H7 (cell line): ENCODE measurements around the gene CYP1B1. TPM values are rescaled to one million over a fixed set of nuclear protein-coding genes. Genes with fewer than 3 reads are reported as not detected.

Experiments used
- DNase-seq: peaks from one replicate; pipeline ENCODE4 v3.0.0; 2012
- H3K27me3 ChIP-seq: 2 replicates; pipeline ENCODE4 v1.6.0; 2011; ENCODE audit warnings: mild to moderate bottlenecking, low read length; ENCODE audit not compliant: control insufficient read depth, insufficient read depth
- H3K36me3 ChIP-seq: replicated peaks from 2 replicates; pipeline ENCODE4 v1.5.1; 2011; ENCODE audit warnings: low read length; ENCODE audit not compliant: control insufficient read depth, insufficient read depth
- H3K4me3 ChIP-seq: 2 replicates; pipeline ENCODE4 v1.5.1; 2011; ENCODE audit warnings: low read depth, mild to moderate bottlenecking, control low read depth, low read length, moderate library complexity; ENCODE audit not compliant: insufficient read depth
- total RNA-seq: library from RNA; depleted of rRNA; stranded (reverse); fragments of >200 nt; shearing (Covaris generic); gene quantifications from 2 replicates; pipeline ENCODE4 v1.2.3, GENCODE V29; 2014

The CYP1B1 gene
- total RNA-seq, 1 experiment from 2014 or later = 7.3 TPM

- Histone ChIP-seq H3K36me3 (no peaks in the 10 kb centered on the region), H3K27me3 (peaks cover 44% of the 10 kb centered on the region), H3K4me3 (peak overlapping the region; percentile 57)
- DNase-seq = peak; percentile 64
These were observed 1.7 kb downstream of the CYP1B1 start for GRCh38 chr2:38074058-38074763.

DNA sequence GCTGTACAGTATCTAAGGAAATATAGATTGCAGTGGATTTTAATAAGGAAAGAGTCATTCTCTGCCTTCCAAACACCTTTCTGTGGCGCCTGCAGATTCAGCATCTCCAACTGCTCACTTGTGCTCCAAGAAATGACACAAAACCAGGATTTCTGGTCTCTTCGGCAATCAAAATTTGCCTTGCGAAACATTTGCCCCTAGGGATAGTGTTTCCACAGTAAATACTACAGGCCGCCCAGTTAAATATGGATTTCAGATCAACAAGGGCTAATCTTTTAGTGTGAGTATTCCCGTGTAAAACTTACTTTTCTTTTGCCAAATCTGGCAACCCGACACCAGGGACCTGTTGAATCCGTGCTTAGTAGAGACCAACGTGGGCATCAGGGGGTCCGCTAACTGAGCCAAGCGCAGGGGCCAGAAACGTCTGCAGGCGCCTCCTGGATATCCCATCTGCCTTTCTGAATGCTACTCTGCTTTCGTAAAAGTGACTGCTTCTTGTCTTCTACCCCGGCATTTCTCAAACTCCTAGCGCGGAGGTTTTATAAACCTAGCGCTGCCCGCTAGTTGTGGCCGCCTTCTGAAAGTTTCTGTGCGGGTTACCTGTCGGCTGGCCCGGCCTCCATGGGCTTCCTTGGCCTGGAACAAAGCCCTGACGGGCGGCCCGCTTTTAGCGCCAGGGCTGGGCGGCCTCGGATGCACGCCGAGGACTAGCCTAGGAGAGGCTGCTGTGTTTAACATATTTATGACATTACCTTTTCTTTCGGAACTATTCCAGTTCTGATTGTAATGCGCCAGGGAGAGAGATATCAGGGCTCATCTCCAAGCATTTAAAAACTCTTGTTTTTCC lies 2.5 kb downstream of the CYP1B1 start:
- Histone ChIP-seq H3K36me3 (no peaks in the 10 kb centered on the region), H3K27me3 (peaks cover 44% of the 10 kb centered on the region), H3K4me3 (peak overlapping the region; percentile 57)
- peak; percentile 68 for DNase-seq

DNA sequence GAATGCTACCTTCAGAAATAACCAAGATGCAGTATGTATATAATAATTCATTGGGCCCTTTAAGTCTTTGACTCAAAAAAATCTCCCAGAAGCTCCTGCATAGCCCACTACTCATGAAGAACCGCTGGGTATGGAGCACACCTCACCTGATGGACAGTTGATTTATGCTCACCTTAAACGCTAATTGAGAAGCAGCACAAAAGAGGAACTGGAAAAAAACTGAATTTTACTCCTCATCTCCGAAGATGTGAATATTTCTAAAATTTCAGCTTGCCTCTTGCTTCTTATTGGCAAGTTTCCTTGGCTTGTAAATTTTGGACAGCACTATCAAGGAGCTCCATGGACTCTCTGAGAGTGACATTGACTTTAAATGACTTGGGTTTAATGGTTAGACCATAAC lies 5.5 kb downstream of the CYP1B1 start:
- H3K27me3 ChIP-seq = peaks cover 36% of the 10 kb centered on the region
- no peaks in the 10 kb centered on the region for H3K36me3 ChIP-seq
- H3K4me3 ChIP-seq = no peak overlapping the region
- DNase-seq = no peak

DNA sequence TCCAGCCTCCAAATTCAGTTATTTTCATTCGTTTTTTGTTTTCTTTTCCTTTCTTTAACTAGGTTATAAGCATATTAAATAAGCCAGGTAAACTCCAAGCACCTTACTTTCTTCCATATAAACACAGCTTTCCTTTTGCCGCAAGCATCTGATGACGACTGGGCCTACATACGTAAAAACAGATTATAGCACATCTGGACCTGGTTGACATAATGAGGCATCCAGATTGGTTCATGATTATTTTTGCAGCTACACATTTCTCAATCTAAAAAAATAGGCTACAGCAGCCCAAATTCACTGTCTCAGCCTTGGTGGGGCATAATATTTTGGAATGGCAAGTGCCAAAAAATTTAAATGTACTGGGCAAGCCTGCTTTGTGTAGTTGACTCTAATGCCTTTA lies 7.7 kb downstream of the CYP1B1 start:
- no peak for DNase-seq
- peaks cover 14% of the 10 kb centered on the region for H3K27me3 ChIP-seq
- no peaks in the 10 kb centered on the region for H3K36me3 ChIP-seq
- H3K4me3 ChIP-seq = no peak overlapping the region

GRCh38 chr2:38066421-38067115 lies 9.4 kb downstream of the CYP1B1 start:
- Histone ChIP-seq H3K27me3 (0 out of 2 replicates have a peak, but pooled peaks cover 3% of the 10 kb centered on the region), H3K36me3 (no peaks in the 10 kb centered on the region), H3K4me3 (no peak overlapping the region)
- no peak for DNase-seq

DNA sequence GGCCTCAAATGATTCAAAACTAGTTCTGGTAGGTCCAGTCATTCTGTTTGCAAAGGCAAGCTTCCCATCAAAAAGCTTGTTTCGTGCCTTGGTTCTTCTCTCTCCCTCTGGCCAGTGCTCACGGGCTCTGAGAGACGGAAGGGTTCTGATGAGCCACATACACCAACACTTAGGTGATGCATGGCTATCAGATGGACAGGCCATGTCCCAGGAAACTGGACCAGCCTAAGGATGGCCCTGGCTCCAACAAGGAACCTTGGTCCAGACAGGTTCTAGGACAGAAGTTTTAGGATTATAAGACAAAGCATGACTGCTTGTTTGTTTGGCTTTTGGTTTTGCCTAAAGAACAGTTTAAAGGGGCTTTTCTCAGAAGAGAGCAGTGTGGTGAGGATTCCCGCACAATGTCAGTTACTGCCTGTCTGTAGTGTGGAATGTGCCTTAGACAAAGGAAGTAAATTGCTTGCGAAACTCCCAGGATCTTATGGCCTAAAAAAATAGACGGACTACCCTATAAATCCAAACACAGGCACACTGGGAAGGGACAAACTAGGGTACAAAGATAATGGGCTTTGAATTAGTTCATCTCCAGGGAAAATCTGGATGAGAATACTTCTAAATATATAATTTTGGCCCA lies 10.3 kb downstream of the CYP1B1 start:
- H3K36me3 ChIP-seq = no peaks in the 10 kb centered on the region
- no peak overlapping the region for H3K4me3 ChIP-seq
- no peak for DNase-seq
- H3K27me3 ChIP-seq = no peaks in the 10 kb centered on the region

DNA sequence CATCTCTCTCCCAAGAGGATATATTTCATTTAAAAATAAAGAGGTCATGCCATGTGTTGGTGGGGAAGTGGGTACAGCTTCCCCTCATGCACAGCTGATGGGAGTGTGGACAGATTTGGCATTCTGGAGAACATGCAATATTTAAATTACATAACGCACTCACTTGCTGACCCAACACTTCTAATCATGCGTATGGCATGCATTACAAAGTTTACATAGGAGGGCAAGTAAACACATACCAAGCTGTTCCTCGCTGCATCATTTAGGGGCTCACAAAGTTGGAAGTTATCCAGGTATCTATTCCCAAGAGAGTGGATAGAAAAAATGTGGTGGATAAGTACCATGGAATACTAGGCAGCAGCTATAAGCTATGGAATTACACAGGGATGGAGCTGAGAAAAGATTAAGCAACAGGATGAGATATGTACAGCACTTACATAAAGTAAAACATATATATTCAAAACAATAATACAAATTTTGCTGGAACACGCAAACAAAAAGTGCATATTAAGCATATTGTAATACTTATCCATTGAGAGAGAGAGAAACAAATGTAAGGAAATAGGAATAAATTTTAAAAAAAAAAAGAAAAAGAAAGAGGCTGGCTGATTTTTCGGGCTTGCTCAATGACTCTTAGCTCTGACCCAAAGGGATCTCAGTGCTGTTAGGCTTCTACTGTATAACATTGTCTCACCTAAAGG lies 11.0 kb downstream of the CYP1B1 start:
- no peak for DNase-seq
- no peak overlapping the region for H3K4me3 ChIP-seq
- no peaks in the 10 kb centered on the region for H3K27me3 ChIP-seq
- no peaks in the 10 kb centered on the region for H3K36me3 ChIP-seq

GRCh38 chr2:38060236-38061018 lies 15.5 kb downstream of the CYP1B1 start:
- no peak for DNase-seq
- Histone ChIP-seq H3K27me3 (no peaks in the 10 kb centered on the region), H3K36me3 (no peaks in the 10 kb centered on the region), H3K4me3 (no peak overlapping the region)

DNA sequence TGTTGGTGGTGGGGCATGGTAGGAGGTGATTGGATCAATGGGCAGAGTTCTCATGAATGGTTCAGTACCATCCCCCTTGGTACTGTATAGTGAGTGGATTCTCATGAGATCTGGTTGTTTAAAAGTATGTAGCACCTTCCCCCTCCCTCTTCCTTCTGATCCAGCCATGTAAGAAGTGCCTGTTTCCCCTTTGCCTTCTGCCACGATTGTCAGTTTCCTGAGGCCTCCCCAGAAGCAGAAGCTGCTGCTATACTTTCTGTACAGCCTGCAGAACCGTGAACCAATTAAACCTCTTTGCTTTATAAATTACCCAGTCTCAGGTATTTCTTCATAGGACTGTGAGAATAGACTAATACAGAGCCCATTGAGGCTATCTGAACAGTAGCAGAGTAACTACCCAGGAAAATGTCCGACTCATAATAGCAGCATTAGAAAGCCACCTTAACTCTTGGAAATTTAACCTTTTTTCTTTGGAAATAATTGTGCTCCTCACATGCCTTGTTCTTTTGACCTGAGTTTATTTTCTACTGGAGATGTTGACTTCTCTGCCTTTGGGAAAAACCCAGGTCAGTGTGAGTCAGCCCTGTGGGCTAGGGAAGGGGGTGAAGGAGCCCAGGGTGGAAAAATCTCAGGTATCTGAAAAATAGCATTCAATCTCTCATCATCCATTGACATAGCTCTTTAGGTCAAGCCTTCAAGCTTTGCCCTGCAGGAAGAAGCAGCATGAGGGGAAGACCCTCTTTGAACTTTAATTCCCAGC lies 18.1 kb downstream of the CYP1B1 start:
- Histone ChIP-seq H3K4me3 (no peak overlapping the region), H3K27me3 (no peaks in the 10 kb centered on the region), H3K36me3 (no peaks in the 10 kb centered on the region)
- DNase-seq = no peak

DNA sequence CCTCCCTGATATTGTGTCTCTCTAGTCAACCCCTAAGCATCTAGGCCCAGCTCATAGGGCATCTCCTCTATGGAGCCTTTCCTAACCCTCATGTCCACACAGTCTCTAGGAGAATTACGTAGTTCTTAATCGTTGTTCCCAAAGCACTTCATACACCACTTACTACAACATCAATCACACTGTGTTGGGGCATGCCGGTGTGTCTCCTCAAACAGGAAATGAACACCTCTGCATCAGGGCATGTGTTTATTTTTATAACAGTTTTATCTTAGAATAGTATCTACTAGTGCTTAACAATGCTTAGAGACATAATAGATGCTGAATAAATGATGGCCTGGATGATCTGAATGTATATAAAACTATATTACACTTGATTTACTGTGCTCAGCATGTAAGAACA lies 19.7 kb downstream of the CYP1B1 start:
- Histone ChIP-seq H3K4me3 (no peak overlapping the region), H3K36me3 (no peaks in the 10 kb centered on the region), H3K27me3 (no peaks in the 10 kb centered on the region)
- DNase-seq = no peak

- no peak for DNase-seq
- no peak overlapping the region for H3K4me3 ChIP-seq
- no peaks in the 10 kb centered on the region for H3K36me3 ChIP-seq
- no peaks in the 10 kb centered on the region for H3K27me3 ChIP-seq
These were observed 30.1 kb downstream of the CYP1B1 start for GRCh38 chr2:38045811-38046210.

- DNase-seq = no peak
- no peaks in the 10 kb centered on the region for H3K36me3 ChIP-seq
- peaks cover 7% of the 10 kb centered on the region for H3K27me3 ChIP-seq
- H3K4me3 ChIP-seq = no peak overlapping the region
These were observed 36.6 kb downstream of the CYP1B1 start for GRCh38 chr2:38039121-38039910.
